KMS-11 (cell line): ENCODE results near the gene MOB3B.
"Not testable (repeated sequence)": the region's sequence is repeated elsewhere in the genome, so short reads cannot be mapped to it uniquely, and the experiment has no call there.

Source experiments
- H2AFZ ChIP-seq: fragments of 200-600 bp; sonication (generic); 2 replicates; pipeline ENCODE4 v1.6.1; 2016; ENCODE audit warnings: antibody characterized with exemption, mixed run types, low read depth
- H3K27ac ChIP-seq: fragments of 200-600 bp; sonication (generic); 2 replicates; pipeline ENCODE4 v1.6.1; 2016; ENCODE audit warnings: mild to moderate bottlenecking, mixed run types
- H3K27me3 ChIP-seq: fragments of 200-600 bp; sonication (generic); 2 replicates; pipeline ENCODE4 v1.6.1; 2017; ENCODE audit warnings: mild to moderate bottlenecking, low read depth, mixed run types, moderate library complexity; ENCODE audit not compliant: insufficient read depth
- H3K36me3 ChIP-seq: fragments of 200-600 bp; sonication (generic); 2 replicates; pipeline ENCODE4 v1.6.1; 2017; ENCODE audit warnings: mild to moderate bottlenecking, mixed run types; ENCODE audit not compliant: insufficient read depth
- H3K4me1 ChIP-seq: fragments of 200-600 bp; sonication (generic); 2 replicates; pipeline ENCODE4 v1.6.1; 2016; ENCODE audit warnings: mild to moderate bottlenecking, low read depth, mixed run types; ENCODE audit not compliant: poor library complexity, severe bottlenecking
- H3K4me2 ChIP-seq: fragments of 200-600 bp; sonication (generic); 2 replicates; pipeline ENCODE4 v1.7.0; 2016; ENCODE audit warnings: mild to moderate bottlenecking, mixed run types
- H3K4me3 ChIP-seq: fragments of 200-600 bp; sonication (generic); IDR thresholded peaks from 2 replicates; pipeline ENCODE4 v1.6.1; 2017; ENCODE audit warnings: low read depth, low read length, mixed read lengths; ENCODE audit not compliant: insufficient read depth
- H3K79me2 ChIP-seq: fragments of 200-600 bp; sonication (generic); 2 replicates; pipeline ENCODE4 v1.6.1; 2016; ENCODE audit warnings: low read depth, mixed run types; ENCODE audit not compliant: insufficient read depth
- H3K9ac ChIP-seq: fragments of 200-600 bp; sonication (generic); 2 replicates; pipeline ENCODE4 v1.6.1; 2016; ENCODE audit warnings: mild to moderate bottlenecking, mixed run types
- H4K20me1 ChIP-seq: fragments of 200-600 bp; sonication (generic); 2 replicates; pipeline ENCODE4 v1.6.1; 2016; ENCODE audit warnings: mild to moderate bottlenecking, mixed run types; ENCODE audit not compliant: insufficient read depth
- CTCF ChIP-seq: fragments of 200-600 bp; sonication (generic); conservative IDR thresholded peaks from 2 replicates; pipeline ENCODE4 v1.6.1; 2017; ENCODE audit warnings: low read depth, mild to moderate bottlenecking, antibody characterized with exemption, low read length, moderate library complexity, mixed read lengths

Gene MOB3B

GRCh38 chr9:27468462-27469110, 61.0 kb downstream of the MOB3B start:
- H3K9ac ChIP-seq = no peak overlapping the region
- no peak overlapping the region for H2AFZ ChIP-seq
- no peak for TF ChIP-seq CTCF
- H3K36me3 ChIP-seq = no peaks in the 10 kb centered on the region
- H3K4me3 ChIP-seq = no peak overlapping the region
- H4K20me1 ChIP-seq = no peaks in the 10 kb centered on the region
- H3K4me1 ChIP-seq = no peaks in the 10 kb centered on the region
- no peaks in the 10 kb centered on the region for H3K27me3 ChIP-seq
- no peak overlapping the region for H3K27ac ChIP-seq
- no peak overlapping the region for H3K4me2 ChIP-seq
- no peaks in the 10 kb centered on the region for H3K79me2 ChIP-seq

- H2AFZ ChIP-seq = no peak overlapping the region
- no peak overlapping the region for H3K4me3 ChIP-seq
- H3K79me2 ChIP-seq = no peaks in the 10 kb centered on the region
- no peak overlapping the region for H3K4me2 ChIP-seq
- no peak overlapping the region for H3K9ac ChIP-seq
- no peak overlapping the region for H3K27ac ChIP-seq
- H3K36me3 ChIP-seq = no peaks in the 10 kb centered on the region
- TF ChIP-seq CTCF = no peak
- H4K20me1 ChIP-seq = no peaks in the 10 kb centered on the region
- H3K4me1 ChIP-seq = no peaks in the 10 kb centered on the region
- H3K27me3 ChIP-seq = no peaks in the 10 kb centered on the region
Measured at GRCh38 chr9:27468000-27468399, 61.6 kb downstream of the MOB3B start.

- Histone ChIP-seq H3K4me2 (no peak overlapping the region), H3K36me3 (no peaks in the 10 kb centered on the region), H2AFZ (no peak overlapping the region), H3K27ac (no peak overlapping the region), H3K79me2 (no peaks in the 10 kb centered on the region), H3K27me3 (no peaks in the 10 kb centered on the region), H3K9ac (no peak overlapping the region), H4K20me1 (no peaks in the 10 kb centered on the region), H3K4me3 (no peak overlapping the region), H3K4me1 (no peaks in the 10 kb centered on the region)
- no peak for TF ChIP-seq CTCF
Measured at GRCh38 chr9:27467486-27467885, 62.1 kb downstream of the MOB3B start.

- not testable (repeated sequence) for H3K4me2 ChIP-seq, H3K27me3 ChIP-seq, H3K79me2 ChIP-seq
Measured at GRCh38 chr9:27466516-27466915, 63.1 kb downstream of the MOB3B start.

GRCh38 chr9:27464950-27465349, 64.7 kb downstream of the MOB3B start:
- not testable (repeated sequence) for H3K4me3 ChIP-seq, H3K27ac ChIP-seq, H3K27me3 ChIP-seq, H4K20me1 ChIP-seq, H3K9ac ChIP-seq, H3K79me2 ChIP-seq, H3K4me2 ChIP-seq, H3K4me1 ChIP-seq, H3K36me3 ChIP-seq, H2AFZ ChIP-seq

More at GRCh38 chr9:27466516-27466915, 63.1 kb downstream of the MOB3B start:
- not testable (repeated sequence) for H3K4me1 ChIP-seq, H3K9ac ChIP-seq, H3K4me3 ChIP-seq, H3K27ac ChIP-seq, H3K36me3 ChIP-seq, H2AFZ ChIP-seq, H4K20me1 ChIP-seq
